HepG2 (cell line): ENCODE measurements around the gene GSAP. TPM values are rescaled to one million over a fixed set of nuclear protein-coding genes. Genes with fewer than 3 reads are reported as not detected.

Experiments used
- DRAP1 ChIP-seq: IDR thresholded peaks from 2 replicates; pipeline ENCODE4 v1.6.1; 2016; ENCODE audit warnings: missing genetic modification reagents, missing compliant biosample characterization
- GTF2F1 ChIP-seq: fragments of 150-350 bp; IDR thresholded peaks from 2 replicates; pipeline ENCODE4 v1.6.1; 2014; ENCODE audit warnings: low read length
- HNF1A ChIP-seq, 2 experiments: sonication (generic) in 1 of 2; formaldehyde crosslinking in 1 of 2; IDR thresholded peaks; 2 replicates each; pipeline versions ENCODE4 v1.4.0 to v1.6.1; 2016 to 2020; ENCODE audit warnings: borderline replicate concordance in 1 of 2, low read depth in 1 of 2, mild to moderate bottlenecking in 1 of 2, missing genetic modification reagents in 1 of 2
- HOMEZ ChIP-seq: IDR thresholded peaks from 2 replicates; pipeline ENCODE4 v1.6.1; 2016; ENCODE audit warnings: low read depth
- HOXA3 ChIP-seq: sonication (generic); formaldehyde crosslinking; IDR thresholded peaks from 2 replicates; pipeline ENCODE4 v1.5.0; 2020; ENCODE audit warnings: missing genetic modification reagents
- IRF2 ChIP-seq: IDR thresholded peaks from 2 replicates; pipeline ENCODE4 v1.6.1; 2018; ENCODE audit warnings: missing genetic modification reagents, missing compliant biosample characterization
- KDM5A ChIP-seq: fragments of 200-600 bp; sonication (generic); IDR thresholded peaks from 2 replicates; pipeline ENCODE4 v1.7.0; 2018; ENCODE audit warnings: antibody characterized with exemption, mild to moderate bottlenecking, low read length, borderline replicate concordance
- KLF6 ChIP-seq: IDR thresholded peaks from 2 replicates; pipeline ENCODE4 v1.8.0; 2016; ENCODE audit warnings: missing biosample characterization, missing genetic modification reagents
- MZF1 ChIP-seq: sonication (generic); formaldehyde crosslinking; IDR thresholded peaks from 2 replicates; pipeline ENCODE4 v1.8.1; 2023; ENCODE audit warnings: mild to moderate bottlenecking, missing genetic modification reagents, borderline replicate concordance
- NFYB ChIP-seq: sonication (generic); formaldehyde crosslinking; IDR thresholded peaks from 2 replicates; pipeline ENCODE4 v1.4.0; 2020; ENCODE audit warnings: missing genetic modification reagents
- PITX1 ChIP-seq: sonication (generic); formaldehyde crosslinking; IDR thresholded peaks from 2 replicates; pipeline ENCODE4 v1.5.1; 2020; ENCODE audit warnings: mild to moderate bottlenecking, missing genetic modification reagents
- ZFP36L2 ChIP-seq: sonication (generic); formaldehyde crosslinking; IDR thresholded peaks from 2 replicates; pipeline ENCODE4 v1.4.0; 2020; ENCODE audit warnings: missing genetic modification reagents
- ZHX1 ChIP-seq: sonication (generic); formaldehyde crosslinking; IDR thresholded peaks from 2 replicates; pipeline ENCODE4 v1.8.1; 2022; ENCODE audit warnings: low read depth, mild to moderate bottlenecking, missing genetic modification reagents
- ZNF33A ChIP-seq: sonication (generic); formaldehyde crosslinking; IDR thresholded peaks from 2 replicates; pipeline ENCODE4 v1.5.1; 2020; ENCODE audit warnings: missing genetic modification reagents, mild to moderate bottlenecking, moderate library complexity, borderline replicate concordance
- ZNF687 ChIP-seq: sonication (generic); formaldehyde crosslinking; IDR thresholded peaks from 2 replicates; pipeline ENCODE4 v1.5.1; 2020; ENCODE audit warnings: mild to moderate bottlenecking, missing genetic modification reagents, moderate library complexity
- ZSCAN31 ChIP-seq: sonication (generic); formaldehyde crosslinking; IDR thresholded peaks from 2 replicates; pipeline ENCODE4 v1.5.0; 2020; ENCODE audit warnings: low read depth, mild to moderate bottlenecking, missing genetic modification reagents
- polyA plus RNA-seq, 8 experiments: library from polyadenylated mRNA; depleted of rRNA in 3 of 8; stranded (reverse) in 7 of 8; unstranded in 1 of 8; fragments of >200 nt; fragmentation: Illumina TruSeq in 4 of 8; extraction: Trizol in 4 of 8; gene quantifications; 2 replicates each; pipeline versions ENCODE4 v1.2.1 to v1.2.3, GENCODE V29; 2011 to 2016; ENCODE audit warnings: low read depth in 4 of 8, missing spikeins in 1 of 8, mixed read lengths in 1 of 8; ENCODE audit not compliant: insufficient read depth in 1 of 8
- total RNA-seq, 5 experiments: library from RNA; depleted of rRNA; stranded (reverse); fragments of >200 nt; fragmentation: Illumina TruSeq; extraction: Trizol; gene quantifications; 2 replicates each; pipeline ENCODE4 v1.2.3, GENCODE V29; 2016; ENCODE audit warnings: low read depth in 1 of 5

GSAP gene
- total and polyA plus RNA-seq, 2 of the 13 experiments (the other 11 are each of a cell fraction or from before 2014, with no cell fraction given), result 34.6 to 40.6 TPM

GRCh38 chr7:77407906-77408305, 8.2 kb downstream of the GSAP start (continued):
- TF ChIP-seq ZNF687 (CRISPR knock-in tag), result no peak
- TF ChIP-seq PITX1 (CRISPR knock-in tag), result no peak
- TF ChIP-seq HOMEZ (CRISPR knock-in tag), result no peak
- TF ChIP-seq HOXA3, result no peak
- TF ChIP-seq MZF1, result no peak
- TF ChIP-seq KLF6 (CRISPR knock-in tag), result no peak
- TF ChIP-seq ZNF33A (CRISPR knock-in tag), result no peak
- no peak for TF ChIP-seq DRAP1 (CRISPR knock-in tag)
- TF ChIP-seq HNF1A (IDR thresholded peaks at IDR 0.05; ENCODE audit: low read depth), result peak; percentile 68
- TF ChIP-seq HNF1A (CRISPR knock-in tag; IDR thresholded peaks at IDR 0.05; ENCODE audit: borderline replicate concordance), result no peak; the same call in 1 of the 2 replicates
- no peak for TF ChIP-seq ZFP36L2
- TF ChIP-seq KDM5A, result no peak
- TF ChIP-seq ZHX1 (CRISPR knock-in tag), result no peak
- no peak for TF ChIP-seq IRF2
- no peak for TF ChIP-seq GTF2F1
- TF ChIP-seq NFYB (CRISPR knock-in tag), result no peak
- TF ChIP-seq ZSCAN31 (CRISPR knock-in tag), result no peak
